Panc1 (cell line): ENCODE data around the gene MAJIN.

Experiments used
- POLR2AphosphoS5 ChIP-seq: IDR thresholded peaks from 2 replicates; pipeline ENCODE4 v1.6.1; 2012; ENCODE audit warnings: mild to moderate bottlenecking, low read depth, low read length, moderate library complexity
- TF ChIP-seq, protein P1 (sequence below): fragments of 450-650 bp; IDR thresholded peaks from 2 replicates; pipeline ENCODE4 v1.5.1; 2017; ENCODE audit warnings: mild to moderate bottlenecking

DNA sequence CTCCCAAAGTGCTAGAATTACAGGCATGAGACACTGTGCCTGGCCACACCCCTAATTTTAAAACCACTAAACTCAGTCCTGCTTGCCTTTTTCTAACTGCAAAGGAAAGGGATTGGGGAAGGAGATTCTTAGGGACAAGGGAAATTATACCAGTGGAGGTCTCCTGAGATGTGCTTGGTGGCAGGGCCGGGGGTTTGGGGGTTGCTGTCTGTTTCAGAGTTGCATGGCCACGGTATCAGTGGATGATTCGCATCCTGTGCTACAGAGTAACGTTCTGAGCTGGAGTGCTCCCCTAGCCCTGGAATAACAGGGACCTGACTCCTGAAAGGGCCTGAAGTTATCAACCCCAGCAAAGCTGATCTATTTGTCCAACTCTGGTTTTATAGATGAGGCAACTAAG lies 35.4 kb downstream of the MAJIN start:
- TF ChIP-seq, protein P1, sequence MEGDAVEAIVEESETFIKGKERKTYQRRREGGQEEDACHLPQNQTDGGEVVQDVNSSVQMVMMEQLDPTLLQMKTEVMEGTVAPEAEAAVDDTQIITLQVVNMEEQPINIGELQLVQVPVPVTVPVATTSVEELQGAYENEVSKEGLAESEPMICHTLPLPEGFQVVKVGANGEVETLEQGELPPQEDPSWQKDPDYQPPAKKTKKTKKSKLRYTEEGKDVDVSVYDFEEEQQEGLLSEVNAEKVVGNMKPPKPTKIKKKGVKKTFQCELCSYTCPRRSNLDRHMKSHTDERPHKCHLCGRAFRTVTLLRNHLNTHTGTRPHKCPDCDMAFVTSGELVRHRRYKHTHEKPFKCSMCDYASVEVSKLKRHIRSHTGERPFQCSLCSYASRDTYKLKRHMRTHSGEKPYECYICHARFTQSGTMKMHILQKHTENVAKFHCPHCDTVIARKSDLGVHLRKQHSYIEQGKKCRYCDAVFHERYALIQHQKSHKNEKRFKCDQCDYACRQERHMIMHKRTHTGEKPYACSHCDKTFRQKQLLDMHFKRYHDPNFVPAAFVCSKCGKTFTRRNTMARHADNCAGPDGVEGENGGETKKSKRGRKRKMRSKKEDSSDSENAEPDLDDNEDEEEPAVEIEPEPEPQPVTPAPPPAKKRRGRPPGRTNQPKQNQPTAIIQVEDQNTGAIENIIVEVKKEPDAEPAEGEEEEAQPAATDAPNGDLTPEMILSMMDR = no peak
- no peak for TF ChIP-seq POLR2AphosphoS5
